ENCODE results near the gene FAM135A. TPM values are rescaled to one million over a fixed set of nuclear protein-coding genes. Genes with fewer than 3 reads are reported as not detected.

Gene FAM135A
- 1 to 10 TPM; 2.6 to 9.1 (median 3.6) TPM for polyA plus RNA-seq

DNA sequence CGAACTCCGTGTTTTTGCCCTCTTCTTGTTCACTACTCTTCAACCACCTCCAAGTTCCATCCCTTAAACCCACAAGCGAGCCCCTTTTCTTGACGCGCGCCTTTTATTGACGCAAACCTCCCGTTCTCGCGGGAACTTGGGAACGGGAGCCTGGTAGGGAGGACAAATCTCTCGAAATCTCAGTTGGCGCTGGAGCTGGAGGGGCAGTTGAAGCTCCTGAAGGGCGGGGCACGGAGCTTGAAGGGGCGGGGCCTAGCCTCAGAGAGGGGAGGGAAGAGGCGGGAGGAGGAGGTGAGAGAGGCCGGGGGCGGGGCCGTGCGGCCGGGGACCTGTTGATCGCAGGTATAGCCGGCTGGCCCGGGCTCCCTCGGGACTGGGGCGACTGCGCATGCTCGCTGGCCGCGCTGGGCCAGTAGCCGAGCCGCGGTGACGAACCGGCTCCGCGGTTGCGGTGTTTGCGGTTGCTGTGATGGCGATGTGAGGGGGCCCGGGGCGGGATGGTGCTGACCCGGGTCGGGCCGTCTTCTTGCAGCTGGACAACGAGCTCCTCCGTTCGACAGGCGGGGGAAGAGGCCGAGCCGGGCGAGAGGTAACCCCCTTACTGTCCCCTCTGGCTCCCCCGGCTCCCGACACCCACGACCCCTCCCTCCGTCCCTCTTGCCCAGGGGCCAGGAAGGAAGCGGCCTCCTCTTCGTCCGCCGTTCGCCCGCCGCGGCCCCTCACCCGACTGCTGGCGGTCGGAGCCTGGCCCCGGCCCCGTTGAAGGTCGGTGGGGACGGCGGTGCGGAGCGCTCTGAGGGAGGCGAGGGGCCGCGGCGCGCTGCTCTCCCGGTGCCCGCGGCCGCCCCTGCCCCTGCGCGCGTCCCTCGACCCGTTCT lies at the start of gene FAM135A:
Gene FAM135A (plus strand): TSS at position 395 of the 878 bp plus-strand sequence. CDS start 14,835 bp downstream, outside the sequence.
- 0% methylated on average over 64 to 89 of the region's 89 CpGs for WGBS, 3 donors
- peak within 1 kb of the TSS; percentile 38 for H3K27ac ChIP-seq (ENCODE audit: low read depth, low read length)

- WGBS, 3 donors: 63 to 83% (median 82%) methylated on average over 11 of the region's 11 CpGs
- no peak overlapping the region for H3K27ac ChIP-seq (ENCODE audit: low read depth, low read length)
These were observed 49.4 kb upstream of the FAM135A start for GRCh38 chr6:70363741-70364493.

DNA sequence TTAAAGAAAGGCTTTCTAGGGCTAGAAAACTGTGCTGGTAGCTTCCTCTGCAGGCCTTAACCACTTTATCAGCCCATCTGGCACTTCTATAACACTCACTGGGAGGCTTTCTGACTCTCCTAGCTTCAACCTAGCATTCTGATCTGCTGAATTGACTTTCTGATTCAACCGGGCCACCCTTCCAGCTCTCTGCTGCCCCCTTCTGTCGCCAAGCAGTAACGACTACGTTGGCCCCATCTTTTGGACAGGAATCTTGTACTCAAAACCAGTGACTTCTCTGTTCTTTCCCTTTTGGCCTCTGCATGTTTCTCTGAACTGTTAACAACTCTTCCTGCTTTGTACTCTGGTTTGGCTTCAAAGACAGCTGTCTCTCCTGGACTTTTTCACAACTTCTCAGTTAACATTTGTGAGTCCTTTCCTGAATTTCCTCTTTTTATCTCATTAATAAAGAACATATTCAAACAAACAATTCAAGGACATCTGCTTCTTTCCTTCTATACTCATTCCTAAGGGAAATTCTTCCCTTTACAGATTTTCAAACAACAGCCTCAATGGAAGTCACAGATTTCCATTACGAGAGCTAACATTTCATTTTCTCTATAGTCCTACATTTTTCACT lies 43.9 kb upstream of the FAM135A start:
- WGBS, 3 donors: 17 to 19% (median 19%) methylated on average over 5 of the region's 5 CpGs
- no peak overlapping the region for H3K27ac ChIP-seq (ENCODE audit: low read depth, low read length)

DNA sequence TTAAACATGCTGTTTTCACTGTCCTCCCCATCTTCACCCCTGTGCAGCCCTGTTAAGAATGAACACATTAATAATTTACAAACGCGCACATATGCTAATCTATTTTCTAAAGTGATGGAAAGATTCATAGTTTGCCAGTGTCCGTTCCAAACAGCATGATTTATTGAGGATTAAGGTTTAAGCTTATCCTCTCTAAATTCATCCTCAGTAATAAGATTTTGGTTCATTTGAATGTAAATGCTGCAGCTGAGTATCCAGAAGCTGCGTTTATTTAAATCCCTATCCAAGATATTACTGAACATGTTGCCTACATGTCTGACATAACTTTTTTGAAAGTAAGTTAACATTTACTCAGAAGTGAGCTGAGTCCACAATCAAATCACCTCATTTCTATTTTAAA lies 42.8 kb upstream of the FAM135A start:
- H3K27ac ChIP-seq (ENCODE audit: low read depth, low read length): no peak overlapping the region
- WGBS, 3 donors: 65 to 70% (median 67%) methylated on average over 4 of the region's 4 CpGs

- no peak overlapping the region for H3K27ac ChIP-seq (ENCODE audit: low read depth, low read length)
- 3 to 7% (median 4%) methylated on average over 1 of the region's 1 CpG for WGBS, 3 donors
These were observed 41.7 kb upstream of the FAM135A start for GRCh38 chr6:70371454-70372105.

DNA sequence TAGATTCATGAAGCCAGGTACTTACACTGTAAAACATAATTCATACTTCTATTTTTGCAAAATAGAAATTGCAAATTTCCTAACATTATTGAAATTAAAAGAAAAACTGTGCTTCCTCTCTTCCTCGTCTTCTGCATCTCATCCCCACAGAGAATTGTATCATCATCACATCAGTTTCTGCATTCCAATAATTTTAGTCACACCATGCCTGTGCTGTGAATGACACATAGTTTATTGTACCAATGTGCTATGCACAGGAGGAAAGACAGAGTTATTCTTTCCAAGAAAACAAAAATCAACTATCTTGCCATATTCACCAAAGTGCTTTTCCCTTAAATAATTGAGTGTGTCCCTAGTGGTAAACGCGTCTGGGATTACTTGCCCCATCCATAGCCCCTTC lies 38.1 kb upstream of the FAM135A start:
- WGBS, 3 donors: 72 to 78% (median 75%) methylated on average over 3 of the region's 3 CpGs
- H3K27ac ChIP-seq (ENCODE audit: low read depth, low read length): no peak overlapping the region

GRCh38 chr6:70375882-70376281 lies 37.4 kb upstream of the FAM135A start:
- WGBS, 3 donors: 82 to 87% (median 85%) methylated on average over 10 of the region's 10 CpGs
- H3K27ac ChIP-seq (ENCODE audit: low read depth, low read length): no peak overlapping the region

DNA sequence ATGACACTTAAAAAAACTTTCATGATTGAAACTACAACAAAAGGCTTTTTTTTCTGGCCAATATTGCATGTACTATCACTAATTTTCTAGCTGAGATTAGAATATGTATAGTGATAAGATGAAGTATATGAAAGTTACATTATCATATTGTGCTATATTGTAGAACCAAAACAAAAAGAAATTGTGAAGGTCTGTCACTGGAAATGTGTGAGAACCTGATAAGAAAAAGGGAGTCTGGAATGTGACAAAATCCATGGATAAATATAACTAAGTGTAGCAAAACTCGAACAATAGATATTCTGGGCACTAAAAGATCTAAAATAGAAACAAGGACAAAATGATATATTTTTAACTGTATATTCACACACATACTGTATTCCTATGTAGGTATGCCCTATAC lies 36.7 kb upstream of the FAM135A start:
- WGBS, 3 donors: 38 to 47% (median 45%) methylated on average over 1 of the region's 1 CpG
- no peak overlapping the region for H3K27ac ChIP-seq (ENCODE audit: low read depth, low read length)

- no peak overlapping the region for H3K27ac ChIP-seq (ENCODE audit: low read depth, low read length)
- 52 to 65% (median 56%) methylated on average over 2 to 3 of the region's 3 CpGs for WGBS, 3 donors
These were observed 35.9 kb upstream of the FAM135A start for GRCh38 chr6:70377372-70377771.

- WGBS, 3 donors: 70 to 91% (median 81%) methylated on average over 4 of the region's 4 CpGs
- H3K27ac ChIP-seq (ENCODE audit: low read depth, low read length): no peak overlapping the region
These were observed 33.8 kb upstream of the FAM135A start for GRCh38 chr6:70379473-70380013.

DNA sequence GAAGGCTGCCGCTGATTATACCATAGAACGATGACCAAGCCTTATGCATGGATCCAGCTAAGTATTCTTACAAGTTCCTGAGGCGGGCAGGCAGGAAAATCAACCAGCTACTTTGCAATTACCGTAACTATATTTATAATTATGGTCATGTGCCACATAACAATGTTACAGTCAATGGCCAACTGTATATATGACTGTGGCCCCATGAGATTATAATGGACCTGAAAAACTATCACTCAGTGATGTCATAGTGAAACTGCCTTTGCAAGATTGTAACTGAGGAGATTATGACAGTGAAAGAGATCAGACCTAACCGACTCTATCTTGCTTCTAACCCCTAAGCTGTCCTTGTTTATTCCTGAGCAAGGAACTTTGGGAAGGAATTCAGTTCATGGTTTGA lies 33.1 kb upstream of the FAM135A start:
- WGBS, 3 donors: 86 to 92% (median 91%) methylated on average over 5 of the region's 5 CpGs
- H3K27ac ChIP-seq (ENCODE audit: low read depth, low read length): no peak overlapping the region

- H3K27ac ChIP-seq (ENCODE audit: low read depth, low read length): no peak overlapping the region
- WGBS, 3 donors: 92 to 97% (median 95%) methylated on average over 11 of the region's 11 CpGs
These were observed 32.4 kb upstream of the FAM135A start for GRCh38 chr6:70380771-70381416.

DNA sequence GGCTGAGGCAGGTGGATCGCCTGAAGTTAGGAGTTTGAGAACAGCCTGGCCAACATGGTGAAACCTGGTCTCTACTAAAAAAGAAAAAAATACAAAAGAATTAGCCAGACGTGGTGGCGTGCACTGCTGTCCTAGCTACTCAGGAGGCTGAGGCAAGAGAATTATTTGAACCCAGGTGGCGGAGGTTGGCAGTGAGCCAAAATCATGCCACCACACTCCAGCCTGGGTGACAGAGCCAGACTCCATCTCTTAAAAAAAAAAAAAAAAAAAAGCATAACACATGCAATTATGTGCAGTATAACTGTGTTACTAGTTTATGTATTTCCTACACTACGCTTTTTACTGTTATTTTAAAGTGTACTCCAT lies 31.9 kb upstream of the FAM135A start:
- no peak overlapping the region for H3K27ac ChIP-seq (ENCODE audit: low read depth, low read length)
- WGBS, 3 donors: 86 to 88% (median 88%) methylated on average over 5 of the region's 5 CpGs

DNA sequence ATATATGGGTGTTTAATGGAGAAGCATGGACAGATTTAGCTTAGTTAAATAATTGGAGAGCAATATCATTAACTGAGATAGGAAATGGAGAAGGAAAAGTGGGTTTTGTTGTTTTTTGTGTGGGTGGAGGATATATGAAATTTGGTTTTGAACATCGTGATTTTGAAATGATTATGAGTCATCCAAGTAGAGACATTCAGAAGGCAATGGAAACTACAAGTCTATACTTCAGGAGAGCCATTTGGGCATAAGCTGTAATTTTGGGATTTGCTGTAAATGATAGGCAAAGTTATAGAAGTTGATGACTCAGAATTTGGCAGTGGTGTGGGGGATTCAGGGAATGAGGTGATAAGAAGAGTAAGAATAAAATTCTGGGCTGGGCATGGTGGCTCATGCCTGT lies 27.4 kb upstream of the FAM135A start:
- 56 to 78% (median 60%) methylated on average over 1 of the region's 1 CpG for WGBS, 3 donors
- no peak overlapping the region for H3K27ac ChIP-seq (ENCODE audit: low read depth, low read length)

DNA sequence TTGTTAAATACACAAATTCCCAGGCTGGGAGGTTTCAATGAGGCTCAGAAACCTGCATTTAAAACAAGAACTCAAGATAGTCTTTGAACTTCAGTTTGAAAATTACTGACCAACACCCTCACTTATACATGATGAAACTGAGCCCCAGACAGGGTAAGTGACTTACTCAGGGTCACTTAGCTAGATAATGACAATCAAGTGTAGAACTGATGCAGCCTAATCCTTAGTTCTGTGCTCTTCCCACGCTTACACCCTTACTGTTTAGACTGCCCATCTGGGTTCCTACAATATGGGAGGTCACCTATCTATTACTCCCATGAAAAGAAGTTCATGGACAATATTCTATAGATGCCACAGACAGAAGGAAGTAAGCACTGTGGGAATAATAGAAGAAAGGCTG lies 24.5 kb upstream of the FAM135A start:
- WGBS, 3 donors: 67 to 81% (median 81%) methylated on average over 1 of the region's 1 CpG
- H3K27ac ChIP-seq (ENCODE audit: low read depth, low read length): no peak overlapping the region

DNA sequence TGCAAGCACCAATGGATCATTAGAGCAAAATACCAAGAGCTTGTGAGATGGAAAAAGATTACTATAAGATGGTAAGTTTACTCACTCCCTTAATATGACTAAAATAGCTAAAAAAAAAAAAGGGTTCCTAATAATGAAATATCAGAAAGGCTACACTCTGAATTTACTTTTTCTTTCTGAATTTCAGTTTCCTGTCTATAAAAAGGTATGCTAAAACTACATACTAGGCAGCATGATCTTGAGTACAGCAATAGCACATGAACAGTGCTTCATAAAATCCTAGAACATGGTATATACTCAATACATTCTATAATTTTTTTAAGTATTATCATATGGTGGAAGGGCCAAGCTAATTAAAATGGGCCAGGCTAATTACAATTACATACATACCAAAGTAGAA lies 24.0 kb upstream of the FAM135A start:
- H3K27ac ChIP-seq (ENCODE audit: low read depth, low read length): no peak overlapping the region

DNA sequence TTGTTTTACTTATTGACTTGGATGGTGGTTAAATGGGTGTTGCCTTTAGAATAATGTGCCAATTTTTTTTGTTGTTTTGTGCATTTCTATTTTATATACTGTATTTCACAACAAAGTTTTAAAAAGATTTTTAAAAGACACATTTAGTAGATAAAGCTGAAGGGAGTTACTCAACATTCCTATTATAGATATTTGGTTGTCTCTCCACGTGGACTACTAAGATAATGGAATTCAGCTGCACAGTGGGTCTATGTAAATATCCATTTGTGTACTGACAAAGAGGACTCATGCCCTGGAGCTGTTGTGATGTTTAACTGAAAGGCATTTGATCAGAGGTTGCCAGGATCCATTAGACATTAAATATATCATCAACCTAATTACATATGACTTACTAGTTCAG lies 23.2 kb upstream of the FAM135A start:
- 12 to 27% (median 26%) methylated on average over 1 of the region's 1 CpG for WGBS, 3 donors
- no peak overlapping the region for H3K27ac ChIP-seq (ENCODE audit: low read depth, low read length)

- WGBS, 3 donors: 83 to 91% (median 90%) methylated on average over 3 of the region's 3 CpGs
These were observed 21.8 kb upstream of the FAM135A start for GRCh38 chr6:70391492-70391891.

More at GRCh38 chr6:70391492-70391891, 21.8 kb upstream of the FAM135A start:
- H3K27ac ChIP-seq (ENCODE audit: low read depth, low read length): no peak overlapping the region

Data from adipose tissue (tissue), 3 donors.